HG02588 (cell line): ENCODE results near the gene POLR3B.
"Not testable (repeated sequence)": the region's sequence is repeated elsewhere in the genome, so short reads cannot be mapped to it uniquely, and the experiment has no call there.

Experiments used
- ATAC-seq: cut with Tn5 transposase; IDR thresholded peaks from one replicate; pipeline ENCODE4 v1.9.1; 2021; ENCODE audit warnings: mild to moderate bottlenecking, moderate library complexity; ENCODE audit not compliant: unreplicated experiment

The POLR3B gene

DNA sequence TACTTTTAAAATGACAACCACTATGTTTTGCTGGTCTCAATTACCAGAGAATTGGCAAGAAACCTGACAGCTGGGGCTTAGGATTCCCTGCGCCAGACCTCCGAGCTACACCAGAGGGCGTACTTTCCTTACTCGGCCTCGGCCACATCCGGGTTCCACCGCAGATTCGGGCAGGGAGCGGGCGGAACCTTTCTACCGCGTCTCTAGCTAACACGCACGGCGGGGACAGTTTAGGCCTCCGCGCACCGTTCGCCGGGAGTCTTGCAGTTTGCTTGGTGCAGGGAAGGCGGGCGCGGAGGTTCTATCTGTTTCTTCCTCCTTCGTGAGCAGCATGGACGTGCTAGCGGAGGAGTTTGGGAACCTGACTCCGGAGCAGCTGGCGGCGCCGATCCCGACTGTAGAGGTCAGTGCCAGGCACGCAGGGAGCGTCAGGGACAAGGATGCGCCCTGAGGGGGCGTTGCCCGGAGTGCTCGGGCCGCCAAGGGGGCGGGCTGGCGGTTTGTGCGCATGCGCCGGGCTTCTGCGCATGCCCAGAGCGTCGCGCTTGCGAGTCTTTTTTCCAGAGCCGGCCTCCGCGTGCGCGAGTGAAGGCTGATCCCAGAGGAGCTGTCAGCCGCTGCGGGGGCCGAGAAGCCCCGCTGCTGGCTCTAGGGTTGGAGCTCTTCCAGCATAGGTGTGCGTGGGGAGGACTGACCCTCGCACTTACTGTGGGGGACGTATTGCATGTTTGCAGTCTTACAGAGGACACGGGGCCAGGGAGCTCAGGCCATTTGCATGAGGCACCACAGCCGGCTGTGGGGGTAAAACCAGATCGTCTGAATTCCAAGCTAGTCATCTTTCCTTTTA is at the start of gene POLR3B:
POLR3B (plus strand) TSS at position 200 of the 847 bp plus-strand sequence; CDS start at position 332, 132 bp downstream.
- peak; percentile 88 for ATAC-seq

DNA sequence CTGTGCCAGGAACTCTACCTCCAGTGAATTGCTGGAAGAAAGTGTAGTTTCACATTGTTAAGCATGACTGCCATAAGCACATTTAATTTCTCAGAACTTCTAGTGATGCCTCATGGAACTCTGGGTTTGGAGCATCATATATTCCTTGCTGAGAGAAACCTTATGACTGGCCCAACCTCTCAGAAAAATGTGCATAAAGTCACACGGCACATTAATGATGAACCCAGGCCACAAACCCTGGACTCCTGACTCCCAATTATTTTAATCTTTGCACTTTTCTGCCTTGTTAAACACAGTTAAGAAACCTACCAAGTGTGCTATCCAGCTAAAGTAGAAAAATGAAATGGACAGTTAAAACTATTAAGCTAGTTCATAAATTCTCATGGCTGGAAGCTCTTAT is 49.4 kb upstream of the POLR3B start:
- ATAC-seq: no peak

DNA sequence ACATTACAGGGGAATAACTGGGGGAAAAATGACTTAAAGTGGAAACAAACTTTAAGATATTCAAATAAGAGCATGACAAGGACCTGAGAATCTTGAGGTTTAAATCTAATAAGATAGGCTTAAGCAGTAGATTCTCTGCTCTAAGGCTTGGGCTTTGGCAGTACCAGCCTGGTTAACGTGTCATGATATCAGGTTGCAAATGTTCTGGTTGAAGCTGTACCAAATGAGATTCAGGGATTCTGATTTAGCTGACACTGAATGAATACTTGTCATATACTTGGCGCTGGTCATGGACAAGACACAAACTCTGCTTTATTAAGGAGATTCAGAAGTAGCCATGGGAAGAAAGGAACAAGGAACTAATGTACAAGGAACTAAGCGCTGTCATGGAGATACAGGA is 48.9 kb upstream of the POLR3B start:
- no peak for ATAC-seq

DNA sequence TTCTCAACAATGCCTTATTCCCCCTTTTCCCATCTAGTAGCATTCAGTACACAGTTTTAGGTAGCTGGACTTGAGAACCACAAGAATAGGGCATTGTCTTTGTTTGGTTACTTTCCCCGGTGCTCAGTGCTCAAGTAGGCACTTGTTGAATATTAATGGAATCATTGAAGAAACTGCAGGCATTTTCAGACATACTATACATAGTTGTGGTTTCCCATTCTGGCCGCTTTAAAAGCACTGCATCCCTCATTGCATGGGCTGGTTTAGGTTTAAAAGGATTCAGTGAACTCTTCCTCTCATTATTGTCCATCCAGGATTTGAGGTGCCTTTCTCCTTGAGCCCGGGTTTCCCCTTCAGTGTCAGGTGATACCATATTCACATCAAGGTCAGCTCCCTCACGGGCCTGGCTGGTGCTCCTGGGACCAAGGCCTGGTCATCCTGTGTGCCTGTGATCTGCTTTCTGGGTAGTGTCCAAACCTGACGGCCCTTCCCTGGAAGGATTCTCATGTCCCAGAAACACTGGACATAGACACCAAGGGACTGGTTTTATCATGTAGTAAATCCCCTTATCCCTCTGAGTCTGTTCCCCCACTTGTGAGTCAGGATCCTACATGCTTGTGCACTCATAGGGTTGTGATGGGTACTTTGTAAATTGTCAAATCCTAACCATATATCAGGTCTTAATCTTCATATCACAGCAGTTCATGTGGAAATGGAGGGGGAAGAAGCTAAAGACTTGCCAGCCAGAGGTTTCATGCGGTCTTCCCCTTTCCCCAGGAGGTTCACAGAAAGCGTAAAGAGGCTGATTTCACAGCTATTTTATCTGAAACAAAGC is 47.7 kb upstream of the POLR3B start:
- no peak for ATAC-seq

DNA sequence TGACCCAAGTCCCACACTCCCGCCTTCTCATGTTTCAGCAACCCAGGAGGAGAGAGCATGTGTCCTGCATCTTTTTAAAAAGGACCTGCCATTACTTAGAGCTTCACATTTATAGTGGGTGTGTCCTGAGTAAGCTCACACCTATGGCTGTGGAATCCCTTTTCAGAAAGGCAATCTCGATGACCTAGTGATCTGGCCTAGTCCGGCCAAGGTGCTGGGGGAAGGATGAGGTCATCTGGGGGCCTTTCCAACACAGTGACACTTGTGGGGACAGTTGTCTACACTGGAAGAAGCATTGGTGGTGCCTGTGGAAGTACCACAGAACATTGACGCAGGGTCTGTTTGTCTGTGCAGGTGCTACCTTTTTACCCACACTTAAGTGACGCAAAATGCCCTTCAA is 46.9 kb upstream of the POLR3B start:
- ATAC-seq: no peak

DNA sequence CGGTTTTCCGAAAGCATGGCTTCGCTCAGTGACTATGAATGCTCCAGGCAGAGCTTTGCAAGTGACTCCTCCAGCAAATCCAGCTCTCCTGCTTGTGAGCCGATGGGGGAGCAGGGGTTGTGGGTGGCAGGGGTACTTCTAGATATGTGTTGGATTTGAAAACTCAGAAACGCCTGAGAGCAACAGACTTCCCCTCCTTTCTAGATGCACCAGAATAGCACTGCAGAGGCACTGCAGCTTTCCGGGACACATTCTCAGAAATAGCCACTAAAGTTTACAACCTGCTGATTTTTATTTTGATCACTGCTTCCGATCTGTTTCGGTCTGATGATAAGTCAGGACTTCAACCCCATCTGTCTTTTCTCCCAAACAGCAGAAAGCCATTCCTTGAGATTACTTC is 46.4 kb upstream of the POLR3B start:
- no peak for ATAC-seq

DNA sequence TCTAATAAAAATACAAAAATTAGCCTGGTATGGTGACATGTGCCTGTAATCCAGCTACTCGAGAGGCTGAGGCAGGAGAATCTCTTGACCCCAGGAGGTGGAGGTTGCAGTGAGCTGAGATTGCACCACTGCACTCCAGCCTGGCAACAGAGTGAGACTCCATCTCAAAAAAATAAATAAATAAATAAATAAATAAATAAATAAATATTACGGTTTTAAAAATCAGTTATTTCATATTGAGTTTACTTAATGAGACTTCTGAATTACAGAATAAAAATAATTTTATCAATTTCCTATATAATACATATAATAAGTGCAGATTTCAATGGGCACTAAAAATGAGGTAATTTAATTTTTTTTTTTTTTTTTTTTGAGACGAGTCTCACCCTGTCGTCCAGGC is 44.1 kb upstream of the POLR3B start:
- not testable (repeated sequence) for ATAC-seq

DNA sequence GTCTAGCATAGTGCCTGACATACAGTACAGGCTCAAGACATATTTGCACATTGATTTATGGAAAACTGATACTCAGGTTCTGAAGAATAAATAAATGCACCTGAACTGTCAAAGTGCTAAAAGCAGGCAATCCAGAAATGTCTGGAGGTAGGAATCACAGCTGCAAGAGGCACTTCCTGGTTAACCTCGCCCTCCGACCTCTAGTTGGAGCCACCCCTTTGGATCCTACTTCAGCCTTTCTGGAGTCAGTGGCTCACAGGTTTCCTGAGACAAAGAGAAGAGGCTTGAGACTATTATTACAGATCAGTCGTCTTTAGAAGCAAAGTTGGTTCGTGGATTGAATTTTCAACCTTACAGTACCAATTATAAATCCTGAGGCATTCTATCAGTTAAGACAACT is 42.0 kb upstream of the POLR3B start:
- ATAC-seq: no peak

DNA sequence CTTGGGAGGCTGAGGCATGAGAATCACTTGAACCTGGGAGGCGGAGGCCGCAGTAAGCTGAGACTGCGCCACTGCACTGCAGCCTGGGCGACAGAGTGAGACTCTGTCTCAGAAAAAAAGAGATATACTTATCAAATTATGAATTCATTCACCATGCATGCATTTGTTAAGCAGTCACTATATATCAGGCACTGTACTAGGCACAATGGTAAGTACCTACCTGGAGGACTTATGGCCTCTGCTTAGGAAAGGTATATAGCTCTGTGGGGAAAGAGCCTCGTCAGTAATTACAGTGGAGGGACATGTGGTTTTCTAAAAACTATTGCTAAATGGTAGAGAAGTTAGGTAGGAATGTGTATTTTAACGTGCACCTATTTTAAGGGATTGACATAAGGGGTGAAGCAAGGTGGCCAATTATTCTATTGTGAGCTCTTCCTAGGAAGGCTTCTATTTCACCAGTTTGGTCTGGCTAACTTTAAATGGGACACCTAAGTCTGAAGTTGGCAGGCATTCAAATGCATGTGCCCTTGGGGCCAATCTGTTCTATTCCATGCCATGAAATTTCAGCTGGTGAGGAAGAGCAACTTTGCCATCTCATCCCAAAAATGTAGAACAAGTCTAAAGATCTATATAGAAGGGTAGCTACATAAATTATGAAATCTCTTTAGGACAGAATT is 40.0 kb upstream of the POLR3B start:
- ATAC-seq: no peak

DNA sequence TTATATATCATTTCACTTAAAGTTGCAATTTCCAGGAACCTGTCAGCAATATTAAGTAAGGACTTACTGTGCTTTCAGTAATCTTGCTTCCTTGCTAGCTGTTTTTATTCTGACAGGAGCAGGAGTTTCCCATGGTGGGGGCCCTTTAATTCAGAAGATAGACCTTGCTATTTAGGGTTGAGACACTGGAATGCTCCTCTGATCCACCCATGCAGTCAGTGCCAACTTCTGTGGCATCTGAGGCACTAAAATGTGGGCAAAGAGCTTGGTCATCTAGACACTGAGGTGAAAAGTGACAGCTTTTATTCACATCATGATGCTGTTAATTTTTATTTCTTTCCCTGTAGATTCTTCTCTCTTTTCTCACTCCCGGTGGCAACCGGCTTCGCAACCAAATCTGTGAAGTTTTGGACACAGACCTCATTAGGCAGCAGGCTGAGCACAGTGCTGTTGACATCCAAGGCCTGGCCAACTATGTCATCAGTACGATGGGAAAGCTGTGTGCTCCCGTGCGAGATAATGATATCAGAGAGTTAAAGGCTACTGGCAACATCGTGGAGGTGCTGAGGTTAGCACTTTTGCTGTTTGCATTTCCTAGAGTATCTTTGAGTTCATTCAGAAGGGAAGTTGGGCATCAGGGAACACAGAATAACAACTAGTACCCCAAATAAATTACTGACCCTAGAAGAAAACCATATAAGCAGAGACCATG is 36.3 kb upstream of the POLR3B start:
- no peak for ATAC-seq

DNA sequence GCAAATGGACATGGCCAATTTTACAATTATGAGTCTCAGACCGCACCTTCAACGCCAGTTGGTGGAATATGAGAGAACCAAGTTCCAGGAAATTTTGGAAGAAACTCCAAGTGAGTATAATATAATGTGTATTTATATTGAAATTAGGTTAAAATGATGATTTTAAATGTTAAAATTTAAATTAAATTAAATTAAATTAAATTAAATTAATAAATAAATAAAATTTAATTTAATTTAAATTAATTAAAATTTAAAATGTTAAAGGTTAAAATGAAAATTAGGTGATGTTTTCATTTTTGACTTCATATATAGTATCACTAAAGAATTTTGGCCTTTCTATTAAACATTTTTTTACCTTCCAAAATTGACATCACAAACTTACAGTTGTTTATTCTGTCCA is 34.0 kb upstream of the POLR3B start:
- ATAC-seq: no peak

DNA sequence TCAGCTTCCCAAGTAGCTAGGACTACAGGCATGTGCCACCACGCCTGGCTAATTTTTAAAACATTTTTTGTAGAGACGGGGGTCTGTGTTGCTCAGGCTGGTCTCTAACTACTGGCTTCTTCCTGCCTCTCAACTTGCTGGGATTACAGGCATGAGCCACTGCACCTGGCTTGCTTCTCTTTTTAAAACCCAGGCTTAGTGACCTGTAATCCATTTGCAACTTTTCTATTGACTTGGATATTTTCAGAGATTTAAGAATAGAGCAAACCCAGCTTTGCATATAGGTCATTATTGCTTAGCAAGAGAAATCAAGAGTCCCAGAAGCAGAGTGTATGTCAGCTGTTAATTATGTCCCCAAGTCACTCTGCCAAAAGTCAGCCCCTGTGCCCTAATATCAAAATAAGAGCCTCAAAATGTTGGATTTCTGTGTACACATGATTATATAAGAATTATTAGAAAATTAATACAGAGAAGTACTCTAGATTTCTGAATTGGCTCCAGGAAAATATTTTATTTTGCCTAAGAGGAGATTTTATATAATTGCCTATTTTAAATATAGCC is 30.2 kb upstream of the POLR3B start:
- ATAC-seq: no peak

DNA sequence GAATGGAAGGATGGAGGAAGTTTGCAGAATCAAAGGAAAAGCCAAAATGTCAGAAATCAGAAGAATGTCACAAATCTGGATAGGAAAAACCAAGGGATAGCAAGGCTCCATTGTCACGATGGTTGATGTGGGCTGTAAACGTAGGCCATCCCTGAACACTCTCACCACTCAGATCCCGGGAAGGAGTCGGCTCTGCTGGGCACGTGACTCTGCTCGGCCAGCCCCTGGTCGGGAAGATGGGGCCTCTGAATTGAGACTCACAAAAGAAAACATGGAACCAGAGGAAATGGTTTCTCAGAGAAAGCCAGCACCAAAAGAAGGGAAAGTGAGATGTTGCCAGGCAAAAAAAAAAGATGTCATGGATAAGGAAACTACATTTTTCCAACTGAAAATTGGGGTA is 28.8 kb upstream of the POLR3B start:
- ATAC-seq: no peak

DNA sequence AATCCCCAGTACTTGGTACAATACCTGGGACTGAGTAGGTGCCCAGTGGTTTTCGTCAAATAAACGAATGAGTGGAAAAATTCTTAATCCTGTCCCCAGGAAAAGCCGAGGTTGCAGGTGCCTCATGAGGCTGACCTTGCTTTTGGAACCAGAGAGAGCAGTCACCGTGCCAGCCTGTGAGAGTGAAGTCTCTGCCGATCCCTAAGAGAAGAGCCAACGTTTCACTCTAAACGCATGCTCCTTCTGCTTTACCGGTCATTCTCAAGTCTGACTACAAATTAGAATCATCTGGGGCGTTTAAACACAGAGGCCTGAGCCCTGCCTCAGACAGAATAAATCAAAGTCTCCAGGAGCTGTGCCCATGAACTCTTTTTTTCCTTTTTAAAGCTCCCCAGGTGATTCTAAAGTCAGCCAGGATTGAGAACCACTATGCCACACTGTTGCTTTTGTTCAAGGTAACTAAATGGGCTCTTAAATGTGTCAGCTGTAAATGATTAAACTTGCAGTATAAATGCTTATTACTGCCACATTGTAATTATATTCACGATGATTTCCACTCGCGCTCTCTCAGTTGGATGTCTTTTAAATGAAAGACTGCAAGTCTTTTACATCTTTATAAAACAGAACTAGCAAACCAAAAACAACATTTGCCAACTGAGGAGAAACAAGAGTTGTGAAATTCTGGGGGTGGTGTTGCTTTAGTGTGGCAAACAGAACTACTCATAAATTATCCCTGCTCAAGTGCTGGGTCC is 28.1 kb upstream of the POLR3B start:
- ATAC-seq: no peak

DNA sequence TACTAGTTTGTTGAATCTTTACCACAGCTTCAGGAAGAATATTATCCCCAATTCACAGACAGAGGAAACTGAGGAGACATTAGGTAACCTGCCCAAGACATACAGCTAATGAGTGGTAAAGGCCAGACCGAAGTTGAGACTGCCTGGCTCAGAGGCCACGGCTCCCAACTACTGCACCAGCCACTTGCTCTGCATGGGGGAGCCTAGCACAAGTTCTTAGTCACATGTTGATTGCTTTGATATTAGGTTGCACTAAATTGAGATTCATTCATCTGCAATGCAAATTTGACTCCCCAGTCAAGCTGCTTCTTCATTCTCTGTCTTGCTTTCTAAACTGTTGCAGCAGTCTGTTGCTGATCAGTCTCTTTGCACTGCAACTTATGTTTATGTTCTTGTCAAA is 25.9 kb upstream of the POLR3B start:
- no peak for ATAC-seq

DNA sequence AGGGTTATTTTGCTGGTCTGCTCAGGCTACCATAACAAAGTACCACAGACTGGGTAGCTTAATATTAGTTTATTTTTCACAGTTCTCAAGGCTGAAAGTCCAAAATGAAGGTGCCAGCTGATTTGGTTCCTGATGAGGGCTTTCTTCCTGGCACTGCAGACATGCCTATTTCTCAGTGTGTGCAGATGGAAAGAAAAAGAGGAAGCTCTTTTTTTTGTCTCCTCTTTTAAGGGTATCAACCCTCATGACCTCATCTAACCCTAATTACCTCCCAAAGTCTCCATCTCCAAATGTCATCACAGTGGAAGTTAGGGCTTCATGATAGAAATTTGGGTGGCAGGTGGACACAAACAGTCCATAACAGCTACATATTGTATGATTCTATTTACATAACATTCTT is 25.0 kb upstream of the POLR3B start:
- no peak for ATAC-seq

DNA sequence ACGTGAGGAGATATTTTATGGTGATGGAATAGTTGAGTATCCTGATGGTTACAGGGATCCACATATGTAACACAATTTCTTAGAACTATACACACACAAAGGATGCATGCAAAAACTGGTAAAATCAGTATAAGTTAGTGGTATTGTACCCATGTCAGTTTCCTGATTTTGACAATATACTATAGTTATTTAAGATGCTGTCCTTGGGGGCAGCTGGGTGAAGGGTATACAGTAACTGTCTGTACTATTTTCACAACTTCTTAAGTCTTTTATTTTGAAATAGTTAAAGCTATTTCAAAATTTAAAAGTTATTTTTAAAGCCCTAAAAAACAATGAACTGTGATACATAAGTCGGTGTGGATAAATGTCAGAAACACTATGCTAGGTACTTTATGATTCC is 24.5 kb upstream of the POLR3B start:
- no peak for ATAC-seq

DNA sequence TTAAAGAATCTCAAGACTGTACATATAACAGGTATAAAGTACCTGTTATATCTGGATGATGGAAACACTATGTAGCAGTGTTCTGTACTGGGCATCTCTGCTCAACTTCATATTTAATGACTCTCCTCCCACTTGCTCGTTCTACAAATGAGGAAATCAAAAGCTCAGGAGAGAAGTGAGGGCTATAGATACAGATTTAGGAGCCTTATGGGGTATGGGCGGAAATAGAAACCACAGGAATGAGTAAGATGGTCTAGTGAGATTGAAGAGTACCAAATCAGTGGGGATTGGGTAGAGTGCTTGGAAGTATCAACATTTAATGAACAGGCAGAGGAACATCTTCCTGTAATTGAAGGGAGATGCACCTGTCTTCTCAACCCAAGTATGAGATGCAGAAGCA is 23.8 kb upstream of the POLR3B start:
- ATAC-seq: no peak

DNA sequence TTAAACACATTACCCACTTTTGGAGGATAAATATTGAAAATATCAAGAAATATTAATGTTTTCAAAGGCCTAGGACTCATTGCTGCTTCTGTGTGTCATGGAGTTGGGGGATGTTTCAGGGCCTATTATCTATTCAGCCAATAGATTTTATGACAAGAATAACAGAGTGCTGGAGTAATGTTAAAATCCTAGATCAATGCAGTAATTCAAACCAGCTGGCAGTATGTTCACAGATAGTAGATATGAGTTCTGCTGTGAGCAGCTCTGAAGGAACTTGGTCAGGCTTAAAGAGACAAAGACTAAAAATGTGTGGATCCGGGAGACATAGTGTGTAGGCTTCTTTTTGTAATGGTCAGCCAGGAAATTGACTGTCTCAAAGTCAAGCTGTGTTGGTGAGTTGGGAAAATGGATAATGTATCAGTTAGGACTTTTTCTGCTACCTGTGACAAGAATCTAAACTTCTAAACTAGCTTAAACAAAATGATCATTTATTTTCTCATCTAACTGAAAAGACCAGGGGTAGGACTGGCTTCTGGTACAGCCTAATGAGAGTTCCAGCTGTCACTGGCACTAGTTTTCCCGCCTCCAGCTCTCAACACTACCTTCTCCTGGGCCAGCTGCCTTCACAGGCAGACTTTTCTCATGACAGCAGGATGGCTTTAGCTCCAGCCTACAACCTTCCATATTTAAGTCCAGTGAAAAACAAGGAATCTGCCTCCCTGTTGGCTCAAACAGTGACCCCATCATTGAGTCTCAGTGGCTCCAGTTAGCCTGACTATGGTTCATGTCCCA is 16.3 kb upstream of the POLR3B start:
- no peak for ATAC-seq
